Spleen (tissue), 7 donors: ENCODE measurements around the gene CDH3.

Experiments used
- POLR2A ChIP-seq, 3 donors: fragments of 450-650 bp; IDR thresholded peaks; one replicate each; pipeline ENCODE4 v1.5.1; 2017; ENCODE audit warnings: antibody characterized with exemption in 3 of 3, mild to moderate bottlenecking in 1 of 3
- POLR2AphosphoS5 ChIP-seq, 3 donors: sonication (generic); formaldehyde crosslinking; IDR thresholded peaks; one replicate each; pipeline ENCODE4 v1.5.1; 2017; ENCODE audit warnings: antibody characterized with exemption in 3 of 3
- TF ChIP-seq, protein P1 (sequence below), 11 experiments: fragments of 200-600 bp in 7 of 11; fragments of 450-650 bp in 4 of 11; sonication (generic) in 4 of 11; IDR thresholded peaks in 8 of 11; conservative IDR thresholded peaks in 3 of 11; 1 replicate in 7 of 11; 2 replicates in 4 of 11; pipeline versions ENCODE4 v1.4.0 to v1.8.0; 2016 to 2021; ENCODE audit warnings: antibody characterized with exemption in 11 of 11, inconsistent platforms in 4 of 11, mild to moderate bottlenecking in 1 of 11
- donor health status: DM: no; HTN: no; CAD: no; lungs with moderate emphysema.
- donor health status: DM: no; HTN: no; CAD: no.
- donor health status: DM: no; HTN: no; CAD: no.

- TF ChIP-seq POLR2AphosphoS5 (IDR thresholded peaks at IDR 0.05) (no peak), POLR2A (IDR thresholded peaks at IDR 0.05) (no peak)
- TF ChIP-seq, protein P1, sequence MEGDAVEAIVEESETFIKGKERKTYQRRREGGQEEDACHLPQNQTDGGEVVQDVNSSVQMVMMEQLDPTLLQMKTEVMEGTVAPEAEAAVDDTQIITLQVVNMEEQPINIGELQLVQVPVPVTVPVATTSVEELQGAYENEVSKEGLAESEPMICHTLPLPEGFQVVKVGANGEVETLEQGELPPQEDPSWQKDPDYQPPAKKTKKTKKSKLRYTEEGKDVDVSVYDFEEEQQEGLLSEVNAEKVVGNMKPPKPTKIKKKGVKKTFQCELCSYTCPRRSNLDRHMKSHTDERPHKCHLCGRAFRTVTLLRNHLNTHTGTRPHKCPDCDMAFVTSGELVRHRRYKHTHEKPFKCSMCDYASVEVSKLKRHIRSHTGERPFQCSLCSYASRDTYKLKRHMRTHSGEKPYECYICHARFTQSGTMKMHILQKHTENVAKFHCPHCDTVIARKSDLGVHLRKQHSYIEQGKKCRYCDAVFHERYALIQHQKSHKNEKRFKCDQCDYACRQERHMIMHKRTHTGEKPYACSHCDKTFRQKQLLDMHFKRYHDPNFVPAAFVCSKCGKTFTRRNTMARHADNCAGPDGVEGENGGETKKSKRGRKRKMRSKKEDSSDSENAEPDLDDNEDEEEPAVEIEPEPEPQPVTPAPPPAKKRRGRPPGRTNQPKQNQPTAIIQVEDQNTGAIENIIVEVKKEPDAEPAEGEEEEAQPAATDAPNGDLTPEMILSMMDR (IDR thresholded peaks at IDR 0.05 in 8 of 11, conservative IDR thresholded peaks at IDR 0.05 in 3 of 11): no peak
Observed at GRCh38 chr16:68686905-68687304, 41.8 kb downstream of the CDH3 start.
